Fibroblast of skin of right quadriceps (primary cell): ENCODE data around the gene RP2.

Experiments
- DNase-seq: peaks from one replicate; pipeline ENCODE4 v3.0.0-alpha.2; 2013

Gene RP2

DNA sequence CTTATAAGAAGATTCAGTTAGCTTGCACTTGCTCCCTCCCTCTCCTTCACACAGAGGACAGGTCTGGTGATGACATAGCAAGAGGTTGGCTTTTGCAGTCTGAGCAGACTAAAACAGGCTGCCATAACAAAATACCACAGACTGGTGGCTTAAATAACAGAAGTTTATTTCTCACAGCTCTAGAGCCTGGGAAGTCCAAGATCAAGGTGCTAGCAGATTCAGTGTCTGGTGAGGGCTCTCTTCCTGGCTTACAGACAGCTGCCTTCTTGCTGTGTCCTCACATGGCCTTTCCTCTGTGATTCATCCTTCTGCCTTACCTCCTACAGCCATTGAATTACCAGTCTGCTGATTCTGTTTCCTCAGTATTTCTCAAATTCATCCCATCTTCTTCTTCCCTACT, 13.1 kb downstream of the RP2 start:
- no peak for DNase-seq

- DNase-seq: no peak
Measured at GRCh38 chrX:46850771-46851170, 13.9 kb downstream of the RP2 start.

DNA sequence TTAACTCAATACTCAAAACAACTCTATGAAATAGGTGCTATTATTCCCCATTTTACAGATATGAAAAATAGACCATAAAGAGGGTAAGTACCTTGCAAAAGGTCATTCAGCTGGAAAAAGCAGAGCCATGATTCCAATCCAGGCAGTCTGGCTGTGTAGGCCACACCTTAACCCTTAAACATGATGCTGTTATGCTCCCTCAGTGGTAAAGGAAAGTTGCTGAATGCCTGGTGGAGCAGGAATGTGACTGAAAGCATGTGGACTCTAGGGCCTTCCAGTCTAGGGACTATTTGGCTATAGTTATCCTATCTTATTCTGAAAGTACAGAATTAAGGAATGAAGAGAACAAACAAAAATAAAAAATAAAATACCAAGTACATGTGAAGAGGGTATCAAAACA, 19.6 kb downstream of the RP2 start:
- DNase-seq: no peak

DNA sequence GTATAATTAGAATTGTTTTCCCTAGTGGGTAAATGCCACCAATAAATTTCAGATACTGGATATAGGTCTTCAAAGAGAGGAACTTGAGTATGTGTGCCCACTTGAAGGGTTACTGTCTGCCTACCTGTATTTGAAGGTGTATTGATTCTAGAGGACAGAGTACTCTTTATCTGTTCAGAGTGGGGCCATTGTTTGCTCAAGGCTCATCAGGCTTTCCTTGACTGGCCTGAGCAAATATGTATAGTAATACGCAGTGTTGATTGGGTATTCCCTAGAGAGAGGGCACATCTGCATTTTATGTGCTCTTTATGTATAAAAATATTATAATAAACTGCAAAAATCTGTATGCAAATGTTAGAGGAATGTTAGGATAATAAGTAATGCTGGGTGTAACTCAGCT, 23.7 kb downstream of the RP2 start:
- DNase-seq: no peak

DNA sequence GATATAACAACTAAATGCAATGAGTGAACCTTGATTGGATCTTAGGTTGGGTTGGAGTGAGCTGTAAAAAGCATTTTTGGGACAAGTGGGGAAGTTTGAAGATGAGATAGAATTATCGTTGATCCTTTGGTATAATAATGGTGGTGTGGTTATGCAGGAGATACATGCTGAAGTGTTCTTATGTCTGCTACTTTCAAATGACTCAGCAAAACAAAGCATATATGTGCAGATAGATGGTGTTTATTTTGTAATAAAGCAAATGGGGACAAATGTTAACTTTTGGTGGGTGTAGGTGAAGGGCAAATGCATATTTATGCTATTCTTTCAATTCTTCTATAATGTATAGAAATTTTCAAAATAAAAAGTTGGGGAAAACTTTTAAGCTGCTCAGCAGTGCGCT, 26.2 kb downstream of the RP2 start:
- no peak for DNase-seq

DNA sequence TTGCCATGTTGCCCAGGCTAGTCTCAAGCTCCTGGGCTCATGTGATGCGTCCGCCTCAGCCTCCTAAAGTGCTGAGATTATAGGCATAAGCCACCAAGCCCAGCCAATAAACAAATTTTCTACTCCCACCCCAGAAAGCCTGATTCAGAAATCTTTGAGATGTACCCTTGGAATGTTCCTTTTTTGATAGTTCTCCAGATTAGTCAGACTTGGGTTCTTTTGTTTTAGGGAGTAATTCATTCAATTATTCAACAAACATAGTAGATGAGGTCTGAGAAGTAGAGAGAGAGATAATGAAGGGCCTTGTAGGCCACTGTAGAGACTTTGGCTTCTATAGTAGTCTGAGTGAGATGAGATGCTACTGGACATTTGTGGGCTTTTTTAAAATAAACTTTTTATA, 27.8 kb downstream of the RP2 start:
- peak; percentile 0 for DNase-seq

DNA sequence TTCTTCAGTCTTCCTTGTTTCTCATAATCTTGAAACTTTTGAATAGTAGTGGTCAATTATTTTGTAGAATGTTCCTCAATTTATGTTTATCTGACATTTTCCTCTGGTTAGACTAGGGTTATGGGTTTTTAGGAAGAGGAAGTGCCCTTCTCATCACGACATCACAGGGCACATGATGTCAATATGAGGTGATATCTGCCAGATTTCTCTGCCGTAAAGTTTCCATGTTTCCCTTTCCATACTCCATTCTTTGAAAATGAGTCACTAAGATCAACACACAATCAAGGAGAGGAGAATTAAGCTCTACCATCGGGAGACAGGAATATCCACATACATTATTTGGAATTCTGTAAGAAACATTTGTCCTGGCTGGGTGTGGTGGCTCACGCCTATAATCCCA, 28.4 kb downstream of the RP2 start:
- DNase-seq: peak; percentile 52

DNA sequence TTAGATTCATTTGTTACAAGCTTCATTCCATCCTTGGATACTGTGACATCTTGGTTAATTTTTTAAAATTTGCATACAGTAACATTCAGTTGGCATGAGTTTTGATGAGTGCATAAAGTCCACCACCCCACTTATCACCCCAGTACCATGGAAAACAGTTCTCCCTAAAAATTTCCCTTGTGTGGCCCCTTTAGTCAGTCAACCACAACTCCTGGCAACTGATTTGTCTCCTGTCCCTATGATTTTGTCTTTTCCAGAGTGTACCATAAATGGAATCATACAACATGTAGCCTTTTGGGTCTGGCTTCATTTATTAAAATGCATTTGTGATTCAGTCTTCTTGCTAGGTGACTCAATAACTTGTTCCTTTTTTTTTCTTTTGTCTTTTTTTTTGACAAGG, 29.9 kb downstream of the RP2 start:
- no peak for DNase-seq

GRCh38 chrX:46873746-46874145, 36.9 kb downstream of the RP2 start:
- DNase-seq: peak; percentile 51

- DNase-seq: no peak
Measured at GRCh38 chrX:46876901-46877300, 40.1 kb downstream of the RP2 start.

DNA sequence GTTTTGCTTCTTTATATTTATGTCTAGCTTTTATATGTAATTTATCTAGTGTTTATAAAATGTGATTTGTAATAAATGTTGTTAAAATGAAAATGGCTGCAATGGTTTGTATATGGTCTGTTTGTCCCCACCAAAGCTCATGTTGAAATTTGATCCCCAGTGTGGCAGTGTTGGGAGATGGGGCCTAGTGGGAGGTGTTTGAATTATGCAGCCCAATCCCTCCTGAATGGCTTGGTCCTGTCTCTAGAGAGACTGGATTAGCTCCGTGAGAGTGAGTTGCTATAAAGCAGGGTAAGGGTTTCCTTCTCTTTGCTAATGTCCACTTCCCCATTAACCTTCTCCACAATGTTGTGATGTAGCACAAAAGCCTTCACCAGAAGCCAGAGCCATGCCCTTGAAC, 45.4 kb downstream of the RP2 start:
- DNase-seq: no peak

DNA sequence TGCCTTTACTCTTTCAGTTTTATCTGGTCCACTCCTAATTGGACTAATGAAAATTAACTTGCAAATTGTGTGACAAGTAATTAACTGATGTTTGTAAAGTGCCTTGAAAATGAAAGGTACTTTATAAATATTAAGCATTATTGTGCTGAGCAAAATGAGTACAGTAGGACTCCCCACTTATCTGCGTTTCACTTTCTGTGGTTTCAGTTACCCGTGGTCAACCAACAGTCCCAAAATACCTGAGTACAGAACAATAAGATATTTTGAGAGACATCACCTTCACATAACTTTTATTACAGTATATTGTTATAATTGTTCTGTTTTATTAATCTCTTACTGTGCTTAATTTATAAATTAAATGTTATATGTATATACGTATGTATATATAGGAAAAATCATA, 48.0 kb downstream of the RP2 start:
- DNase-seq: no peak

GRCh38 chrX:46898207-46898606, 61.4 kb downstream of the RP2 start:
- no peak for DNase-seq

GRCh38 chrX:46903458-46904242, 66.8 kb downstream of the RP2 start:
- peak; percentile 66 for DNase-seq

DNA sequence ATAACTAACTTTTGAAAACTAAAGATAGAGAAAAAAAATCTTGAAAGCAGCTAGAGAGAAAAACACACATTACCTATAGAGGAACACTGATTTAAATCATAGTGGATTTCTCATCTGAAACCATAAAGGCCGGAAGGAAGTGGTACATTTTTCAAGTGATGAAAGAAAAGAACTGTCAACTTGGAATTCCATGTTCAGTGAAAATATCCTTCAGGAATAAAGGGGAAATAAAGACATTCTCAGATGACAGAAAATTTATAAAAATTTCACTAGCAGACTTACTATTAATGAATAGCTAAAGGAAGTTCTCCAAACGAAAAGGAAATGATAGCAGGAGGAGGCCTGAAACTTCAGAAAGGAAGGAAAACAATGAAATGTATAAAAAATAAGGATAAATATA, 67.8 kb downstream of the RP2 start:
- no peak for DNase-seq

GRCh38 chrX:46910415-46910814, 73.6 kb downstream of the RP2 start:
- no peak for DNase-seq

- DNase-seq: peak; percentile 68
Measured at GRCh38 chrX:46912098-46912602, 75.3 kb downstream of the RP2 start, which contains the start of gene JADE3. JADE3 (plus strand) TSS chrX:46912421; CDS start chrX:46984895, 72,474 bp downstream.

GRCh38 chrX:46912603-46913491, 76.0 kb downstream of the RP2 start:
- peak; percentile 31 for DNase-seq

DNA sequence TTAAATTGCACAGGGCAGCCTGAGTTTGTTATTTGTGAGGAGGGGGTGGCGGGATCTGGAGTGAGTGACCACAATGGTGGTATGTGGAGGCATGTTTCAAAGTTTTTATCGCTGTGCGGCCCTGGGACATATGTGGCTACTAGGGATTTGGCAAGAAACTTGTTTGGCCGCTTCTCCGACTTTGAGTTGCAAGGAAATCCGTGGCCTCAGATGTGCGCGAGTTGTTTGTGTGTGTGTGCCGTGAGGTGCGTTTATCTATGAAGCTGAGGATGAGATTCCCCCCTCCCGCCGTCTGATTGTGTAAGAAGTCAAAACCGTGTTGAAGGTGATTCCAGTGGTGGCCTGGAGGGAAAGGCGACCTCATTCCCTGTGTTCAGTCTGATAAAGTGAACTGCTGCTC, 76.8 kb downstream of the RP2 start:
- DNase-seq: no peak

- DNase-seq: no peak
Measured at GRCh38 chrX:46916273-46916672, 79.4 kb downstream of the RP2 start.

- no peak for DNase-seq
Measured at GRCh38 chrX:46917622-46918021, 80.8 kb downstream of the RP2 start.

GRCh38 chrX:46918434-46918833, 81.6 kb downstream of the RP2 start:
- DNase-seq: no peak

GRCh38 chrX:46920235-46920634, 83.4 kb downstream of the RP2 start:
- no peak for DNase-seq

GRCh38 chrX:46922611-46923010, 85.8 kb downstream of the RP2 start:
- no peak for DNase-seq
